K562 (cell line): ENCODE data around the gene TMEM245. TPM values are rescaled to one million over a fixed set of nuclear protein-coding genes. Genes with fewer than 3 reads are reported as not detected.

Source experiments
- CBX3 ChIP-seq, 2 experiments: IDR thresholded peaks; 1 replicate in 1 of 2; 2 replicates in 1 of 2; pipeline ENCODE4 v1.6.1; 2012; ENCODE audit warnings: inconsistent platforms in 2 of 2, low read length in 2 of 2, borderline replicate concordance in 1 of 2, control low read depth in 1 of 2
- CHD1 ChIP-seq: fragments of 200-600 bp; sonication (generic); IDR thresholded peaks from one replicate; pipeline ENCODE4 v1.6.1; 2012; ENCODE audit warnings: mild to moderate bottlenecking, moderate library complexity, low read length, inconsistent platforms
- CHD4 ChIP-seq: fragments of 200-600 bp; sonication (generic); IDR thresholded peaks from 3 replicates; pipeline ENCODE4 v1.6.1; 2012; ENCODE audit warnings: low read depth, mild to moderate bottlenecking, mixed read lengths, low read length, inconsistent platforms; ENCODE audit not compliant: insufficient read depth, insufficient replicate concordance, poor library complexity, severe bottlenecking
- EZH2 ChIP-seq: IDR thresholded peaks from 2 replicates; pipeline ENCODE4 v1.6.1; 2012; ENCODE audit warnings: low read depth, mild to moderate bottlenecking, inconsistent platforms, low read length, borderline replicate concordance
- GTF2A2 ChIP-seq: IDR thresholded peaks from 2 replicates; pipeline ENCODE4 v1.6.1; 2016; ENCODE audit warnings: mild to moderate bottlenecking, missing genetic modification characterization, missing compliant biosample characterization
- HSF4 ChIP-seq: fragments of 250-450 bp; sonication (Bioruptor Pico); IDR thresholded peaks from 2 replicates; pipeline ENCODE4 v2.1.2; 2022; ENCODE audit warnings: mild to moderate bottlenecking, moderate library complexity, borderline replicate concordance
- JUNB ChIP-seq: fragments of 450-650 bp; formaldehyde crosslinking; conservative IDR thresholded peaks from 2 replicates; pipeline ENCODE4 v1.4.0; 2020; ENCODE audit warnings: mild to moderate bottlenecking
- MAFG ChIP-seq: fragments of 450-650 bp; conservative IDR thresholded peaks from 2 replicates; pipeline ENCODE4 v1.6.1; 2016; ENCODE audit warnings: missing genetic modification characterization, missing compliant biosample characterization
- MIER1 ChIP-seq: fragments of 450-650 bp; IDR thresholded peaks from 2 replicates; pipeline ENCODE4 v1.6.1; 2016; ENCODE audit warnings: antibody characterized with exemption, mild to moderate bottlenecking, low read depth
- MTA2 ChIP-seq: fragments of 450-650 bp; IDR thresholded peaks from 2 replicates; pipeline ENCODE4 v1.6.1; 2016; ENCODE audit warnings: low read depth
- NFXL1 ChIP-seq: fragments of 450-650 bp; formaldehyde crosslinking; IDR thresholded peaks from 2 replicates; pipeline ENCODE4 v1.4.0; 2021; ENCODE audit warnings: mild to moderate bottlenecking
- POU5F1 ChIP-seq: fragments of 150-350 bp; IDR thresholded peaks from 2 replicates; pipeline ENCODE4 v1.6.1; 2014; ENCODE audit warnings: borderline replicate concordance, low read length, low read depth, mild to moderate bottlenecking; ENCODE audit not compliant: partially characterized antibody
- RAD51 ChIP-seq: fragments of 450-650 bp; IDR thresholded peaks from 2 replicates; pipeline ENCODE4 v1.7.1; 2016; ENCODE audit warnings: low read depth, mild to moderate bottlenecking, borderline replicate concordance
- RUNX1 ChIP-seq: sonication (generic); IDR thresholded peaks from 2 replicates; pipeline ENCODE4 v1.6.1; 2016; ENCODE audit warnings: antibody characterized with exemption, low read depth
- TCF3 ChIP-seq: sonication (generic); formaldehyde crosslinking; IDR thresholded peaks from 2 replicates; pipeline ENCODE4 v1.4.0; 2020; ENCODE audit warnings: mild to moderate bottlenecking, missing genetic modification reagents
- TEAD2 ChIP-seq: fragments of 450-650 bp; IDR thresholded peaks from 2 replicates; pipeline ENCODE4 v1.6.1; 2016; ENCODE audit warnings: missing genetic modification characterization, control low read depth, missing compliant biosample characterization
- TRIM24 ChIP-seq, 2 experiments: fragments of 450-650 bp; IDR thresholded peaks; 2 replicates each; pipeline ENCODE4 v1.6.1; 2016
- YBX1 ChIP-seq: fragments of 450-650 bp; IDR thresholded peaks from 2 replicates; pipeline ENCODE4 v1.7.1; 2016; ENCODE audit warnings: mild to moderate bottlenecking
- ZNF3 ChIP-seq: fragments of 250-450 bp; sonication (Bioruptor Pico); IDR thresholded peaks from 2 replicates; pipeline ENCODE4 v1.5.0; 2021; ENCODE audit warnings: mild to moderate bottlenecking, moderate library complexity
- ZNF324 ChIP-seq: fragments of 250-450 bp; sonication (Bioruptor Pico); IDR thresholded peaks from 2 replicates; pipeline ENCODE4 v1.4.0; 2020; ENCODE audit warnings: mild to moderate bottlenecking
- ZNF785 ChIP-seq: fragments of 250-450 bp; sonication (Bioruptor Pico); IDR thresholded peaks from 2 replicates; pipeline ENCODE4 v1.4.0; 2020; ENCODE audit warnings: mild to moderate bottlenecking
- polyA plus RNA-seq, 8 experiments: library from polyadenylated mRNA; depleted of rRNA in 4 of 8; stranded (reverse) in 5 of 8; unstranded in 3 of 8; fragments of >200 nt; fragmentation: Nextera tagmentation in 2 of 8; fragmentation: Illumina TruSeq in 1 of 8; extraction: Ambion mirVana in 2 of 8; extraction: Trizol in 1 of 8; gene quantifications; 2 replicates each; pipeline versions ENCODE4 v1.2.1 to v1.2.3, GENCODE V29; 2011 to 2014; ENCODE audit warnings: inconsistent platforms in 1 of 8, missing spikeins in 1 of 8
- total RNA-seq, 7 experiments: library from RNA; depleted of rRNA in 6 of 7; stranded (reverse); fragments of >200 nt in 6 of 7; fragmentation: Illumina TruSeq in 2 of 7; extraction: Trizol in 2 of 7; gene quantifications; 2 replicates each; pipeline versions ENCODE4 v1.2.1 to v1.2.3, GENCODE V29; 2011 to 2021; ENCODE audit warnings: low replicate concordance in 1 of 7
- TF ChIP-seq, protein P1 (sequence below): fragments of 250-450 bp; sonication (Bioruptor Pico); IDR thresholded peaks from 2 replicates; pipeline ENCODE4 v1.4.0; 2020; ENCODE audit warnings: mild to moderate bottlenecking, moderate library complexity
- TF ChIP-seq, protein P2 (sequence below): fragments of 450-650 bp; IDR thresholded peaks from 2 replicates; pipeline ENCODE4 v1.6.1; 2014; ENCODE audit warnings: low read depth, mild to moderate bottlenecking, moderate library complexity, borderline replicate concordance
- TF ChIP-seq, protein P3 (sequence below): sonication (generic); formaldehyde crosslinking; IDR thresholded peaks from 2 replicates; pipeline ENCODE4 v1.8.0; 2022; ENCODE audit warnings: missing genetic modification reagents, mild to moderate bottlenecking, moderate library complexity, borderline replicate concordance
- TF ChIP-seq, protein P4 (sequence below): IDR thresholded peaks from 2 replicates; pipeline ENCODE4 v1.6.1; 2011; ENCODE audit not compliant: insufficient read length; ENCODE audit errors: extremely low read depth

Gene TMEM245
- total and polyA plus RNA-seq, 9 of the 15 experiments (the other 6 are each of a cell fraction or from before 2014, with no cell fraction given), result 8.5 to 43.2 (median 24.3) TPM

DNA sequence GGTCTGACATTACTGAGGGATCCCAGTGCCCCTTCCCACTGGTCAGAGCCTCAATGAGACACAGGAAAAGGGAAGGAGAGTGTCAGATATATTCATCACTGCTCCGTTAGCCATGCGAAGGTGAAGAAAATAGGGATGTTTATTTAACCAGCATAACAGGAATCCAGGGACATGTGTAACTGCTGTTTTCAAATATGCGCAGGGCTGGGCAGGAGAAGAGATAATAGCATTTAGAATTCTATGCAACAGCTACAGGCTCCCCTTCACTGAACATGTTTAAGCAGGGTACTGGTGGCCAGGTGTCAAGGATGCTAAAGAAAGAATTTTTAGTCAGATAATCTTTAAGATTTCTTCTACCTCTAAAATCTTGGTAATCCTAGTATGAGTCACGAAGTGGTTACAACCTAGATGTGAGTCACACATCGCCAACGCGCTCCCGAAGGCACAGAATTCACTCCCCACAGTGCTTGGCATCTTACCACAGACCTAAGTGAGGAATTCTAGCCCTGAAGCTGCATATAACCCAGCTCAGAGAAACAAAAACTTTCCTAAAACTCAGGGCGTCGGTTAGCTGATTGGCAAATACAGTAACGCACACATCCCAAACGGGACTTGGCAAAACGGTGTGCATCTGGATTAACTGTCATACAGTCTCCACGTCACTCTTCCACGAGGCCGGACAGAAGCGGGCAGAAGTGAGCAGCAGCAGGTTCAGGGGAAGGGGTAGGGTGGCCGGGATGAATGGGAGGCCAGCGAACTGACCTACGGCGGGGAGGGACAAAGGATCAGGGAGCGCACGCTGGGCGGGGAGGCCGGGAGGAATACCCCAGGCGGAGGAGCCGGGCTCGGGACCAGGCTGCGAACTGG is 107.5 kb downstream of the TMEM245 start (continued):
- TF ChIP-seq ZNF3 (CRISPR knock-in tag) (no peak), POU5F1 (no peak), ZNF785 (CRISPR knock-in tag) (no peak), MAFG (tag) (no peak), MIER1 (no peak), TEAD2 (tag) (no peak), JUNB (CRISPR knock-in tag) (peak; percentile 65), RUNX1 (no peak), HSF4 (CRISPR knock-in tag) (no peak), TRIM24 (IDR thresholded peaks at IDR 0.05) (no peak), GTF2A2 (tag) (no peak), TCF3 (CRISPR knock-in tag) (no peak), CHD4 (no peak), YBX1 (no peak), MTA2 (no peak), EZH2 (no peak), CBX3 (IDR thresholded peaks at IDR 0.05; ENCODE audit: borderline replicate concordance in 1 of 2, low read length in 2 of 2) (no peak), ZNF324 (CRISPR knock-in tag) (no peak), RAD51 (no peak), CHD1 (peak; percentile 0), NFXL1 (CRISPR knock-in tag) (no peak)
- TF ChIP-seq, protein P1, sequence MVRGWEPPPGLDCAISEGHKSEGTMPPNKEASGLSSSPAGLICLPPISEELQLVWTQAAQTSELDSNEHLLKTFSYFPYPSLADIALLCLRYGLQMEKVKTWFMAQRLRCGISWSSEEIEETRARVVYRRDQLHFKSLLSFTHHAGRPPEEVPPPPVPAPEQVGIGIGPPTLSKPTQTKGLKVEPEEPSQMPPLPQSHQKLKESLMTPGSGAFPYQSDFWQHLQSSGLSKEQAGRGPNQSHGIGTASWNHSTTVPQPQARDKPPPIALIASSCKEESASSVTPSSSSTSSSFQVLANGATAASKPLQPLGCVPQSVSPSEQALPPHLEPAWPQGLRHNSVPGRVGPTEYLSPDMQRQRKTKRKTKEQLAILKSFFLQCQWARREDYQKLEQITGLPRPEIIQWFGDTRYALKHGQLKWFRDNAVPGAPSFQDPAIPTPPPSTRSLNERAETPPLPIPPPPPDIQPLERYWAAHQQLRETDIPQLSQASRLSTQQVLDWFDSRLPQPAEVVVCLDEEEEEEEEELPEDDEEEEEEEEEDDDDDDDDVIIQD, result no peak
- TF ChIP-seq, protein P2, sequence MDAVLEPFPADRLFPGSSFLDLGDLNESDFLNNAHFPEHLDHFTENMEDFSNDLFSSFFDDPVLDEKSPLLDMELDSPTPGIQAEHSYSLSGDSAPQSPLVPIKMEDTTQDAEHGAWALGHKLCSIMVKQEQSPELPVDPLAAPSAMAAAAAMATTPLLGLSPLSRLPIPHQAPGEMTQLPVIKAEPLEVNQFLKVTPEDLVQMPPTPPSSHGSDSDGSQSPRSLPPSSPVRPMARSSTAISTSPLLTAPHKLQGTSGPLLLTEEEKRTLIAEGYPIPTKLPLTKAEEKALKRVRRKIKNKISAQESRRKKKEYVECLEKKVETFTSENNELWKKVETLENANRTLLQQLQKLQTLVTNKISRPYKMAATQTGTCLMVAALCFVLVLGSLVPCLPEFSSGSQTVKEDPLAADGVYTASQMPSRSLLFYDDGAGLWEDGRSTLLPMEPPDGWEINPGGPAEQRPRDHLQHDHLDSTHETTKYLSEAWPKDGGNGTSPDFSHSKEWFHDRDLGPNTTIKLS, result no peak
- TF ChIP-seq, protein P3, sequence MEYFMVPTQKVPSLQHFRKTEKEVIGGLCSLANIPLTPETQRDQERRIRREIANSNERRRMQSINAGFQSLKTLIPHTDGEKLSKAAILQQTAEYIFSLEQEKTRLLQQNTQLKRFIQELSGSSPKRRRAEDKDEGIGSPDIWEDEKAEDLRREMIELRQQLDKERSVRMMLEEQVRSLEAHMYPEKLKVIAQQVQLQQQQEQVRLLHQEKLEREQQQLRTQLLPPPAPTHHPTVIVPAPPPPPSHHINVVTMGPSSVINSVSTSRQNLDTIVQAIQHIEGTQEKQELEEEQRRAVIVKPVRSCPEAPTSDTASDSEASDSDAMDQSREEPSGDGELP, result no peak
- TF ChIP-seq, protein P4, sequence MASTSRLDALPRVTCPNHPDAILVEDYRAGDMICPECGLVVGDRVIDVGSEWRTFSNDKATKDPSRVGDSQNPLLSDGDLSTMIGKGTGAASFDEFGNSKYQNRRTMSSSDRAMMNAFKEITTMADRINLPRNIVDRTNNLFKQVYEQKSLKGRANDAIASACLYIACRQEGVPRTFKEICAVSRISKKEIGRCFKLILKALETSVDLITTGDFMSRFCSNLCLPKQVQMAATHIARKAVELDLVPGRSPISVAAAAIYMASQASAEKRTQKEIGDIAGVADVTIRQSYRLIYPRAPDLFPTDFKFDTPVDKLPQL, result no peak
